ENCODE measurements around the gene TNRC6B.
A peak's percentile ranks its signal among the peaks of the same experiment; 100 is the strongest.

The TNRC6B gene

DNA sequence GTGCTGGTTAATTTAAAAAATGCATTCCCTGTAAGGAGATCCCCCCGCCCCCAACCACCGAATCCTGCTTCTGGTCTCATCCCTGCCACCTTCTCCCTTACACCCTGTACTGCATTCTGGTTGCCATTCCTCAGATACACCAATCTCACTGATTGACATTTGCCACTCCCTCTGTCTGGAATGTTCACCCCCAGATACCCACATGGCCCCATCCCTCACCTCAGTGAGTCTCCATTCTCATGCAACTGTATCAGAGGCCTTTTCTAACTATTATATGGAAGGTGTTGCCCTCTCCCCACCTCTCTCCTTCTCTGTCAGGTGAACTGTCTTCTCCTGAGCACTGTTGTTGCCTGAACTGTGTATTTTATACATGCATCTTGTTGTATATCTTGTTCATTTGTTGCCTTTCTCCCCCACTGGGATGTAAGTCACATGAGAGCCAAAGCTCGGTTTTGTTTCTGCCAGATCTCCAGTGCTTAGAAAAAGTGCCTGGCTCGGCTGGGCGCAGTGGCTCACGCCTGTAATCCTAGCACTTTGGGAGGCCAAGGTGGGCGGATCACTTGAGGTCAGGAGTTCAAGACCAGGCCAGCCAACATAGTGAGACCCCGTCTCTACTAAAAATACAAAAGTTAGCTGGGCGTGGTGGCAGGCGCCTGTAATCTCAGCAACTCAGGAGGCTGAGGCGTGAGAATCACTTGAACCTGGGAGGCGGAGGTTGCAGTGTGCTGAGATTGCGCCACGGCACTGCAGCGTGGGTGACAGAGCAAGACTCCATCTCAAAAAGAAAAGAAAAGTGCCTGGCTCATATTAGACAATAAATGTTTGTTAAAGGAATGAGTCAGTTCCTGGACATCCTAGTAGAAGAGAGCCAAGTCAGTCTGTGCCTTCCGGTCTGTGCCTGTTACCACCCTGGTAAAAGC, 61.0 kb downstream of the TNRC6B start:
- H3K4me1 ChIP-seq (ENCODE audit: control insufficient read depth, insufficient read depth, low read length) = peaks cover 16% of the 10 kb centered on the region
- POLR2A ChIA-PET = no interaction called here
- no peak overlapping the region for H3K27ac ChIP-seq (ENCODE audit: extremely low read depth, low read depth, low read length)
- H3K36me3 ChIP-seq (ENCODE audit: control insufficient read depth in 2 of 2, insufficient read depth in 1 of 2, low read length in 2 of 2) = no peaks in the 10 kb centered on the region
- no peak overlapping the region for H3K4me3 ChIP-seq (ENCODE audit: low read depth, low read length)
- CTCF ChIA-PET = no interaction called here
- no peaks in the 10 kb centered on the region for H3K9me3 ChIP-seq (ENCODE audit: control insufficient read depth, insufficient read depth, low read depth, low read length)
- no peak for TF ChIP-seq ZNF157 (tag by site-specific recombination; IDR thresholded peaks at IDR 0.05)
- TF ChIP-seq SP7 (tag by site-specific recombination; IDR thresholded peaks at IDR 0.05) = no peak
- no peak for TF ChIP-seq ZNF704 (tag by site-specific recombination; IDR thresholded peaks at IDR 0.05)
- no peak for TF ChIP-seq ZSCAN30 (tag by site-specific recombination; IDR thresholded peaks at IDR 0.05)
- no peak for TF ChIP-seq ZNF184 (tag by site-specific recombination; IDR thresholded peaks at IDR 0.05)
- TF ChIP-seq SCRT1 (tag by site-specific recombination; IDR thresholded peaks at IDR 0.05; ENCODE audit: borderline replicate concordance) = no peak
- TF ChIP-seq ZNF302 (tag by site-specific recombination; IDR thresholded peaks at IDR 0.05; ENCODE audit: low read depth) = no peak
- no peak for TF ChIP-seq ZNF549 (tag by site-specific recombination; IDR thresholded peaks at IDR 0.05)
- no peak for TF ChIP-seq ZNF544 (tag by site-specific recombination; IDR thresholded peaks at IDR 0.05)
- no peak for TF ChIP-seq ZNF610 (tag by site-specific recombination; IDR thresholded peaks at IDR 0.05; ENCODE audit: borderline replicate concordance)
- TF ChIP-seq ZNF335 (tag by site-specific recombination; conservative IDR thresholded peaks at IDR 0.05) = no peak
- no peak for TF ChIP-seq ZNF423 (tag by site-specific recombination; IDR thresholded peaks at IDR 0.05)
- no peak for TF ChIP-seq ZNF112 (tag by site-specific recombination; IDR thresholded peaks at IDR 0.05)
- TF ChIP-seq ZBTB17 (tag by site-specific recombination; IDR thresholded peaks at IDR 0.05) = peak; percentile 52; the same call in 1 of the 2 replicates
- TF ChIP-seq MYNN (tag by site-specific recombination; IDR thresholded peaks at IDR 0.05; ENCODE audit: borderline replicate concordance) = no peak
- TF ChIP-seq HOXD13 (CRISPR knock-in tag; IDR thresholded peaks at IDR 0.05; ENCODE audit: borderline replicate concordance) = no peak
- no peak for TF ChIP-seq KLF9 (tag by site-specific recombination; IDR thresholded peaks at IDR 0.05; ENCODE audit: low read depth)
- no peak for TF ChIP-seq ZNF677 (tag by site-specific recombination; IDR thresholded peaks at IDR 0.05)
- peak; percentile 27; the same call in 1 of the 2 replicates for TF ChIP-seq ZNF600 (tag by site-specific recombination; IDR thresholded peaks at IDR 0.05)
- TF ChIP-seq BCL6B (tag by site-specific recombination; IDR thresholded peaks at IDR 0.05) = no peak
- TF ChIP-seq ZSCAN23 (tag by site-specific recombination; IDR thresholded peaks at IDR 0.05) = no peak
- TF ChIP-seq PRDM1 (tag by site-specific recombination; IDR thresholded peaks at IDR 0.05) = no peak
- TF ChIP-seq ZNF223 (tag by site-specific recombination; IDR thresholded peaks at IDR 0.05) = no peak
- no peak for TF ChIP-seq ZNF133 (tag by site-specific recombination; IDR thresholded peaks at IDR 0.05)
- TF ChIP-seq EGR2 (tag by site-specific recombination; IDR thresholded peaks at IDR 0.05; ENCODE audit: low read depth) = peak; percentile 68
- TF ChIP-seq ZNF621 (tag by site-specific recombination; IDR thresholded peaks at IDR 0.05) = no peak
- TF ChIP-seq ZFHX2 (tag by site-specific recombination; conservative IDR thresholded peaks at IDR 0.05) = peak; percentile 80
- no peak for TF ChIP-seq ZNF311 (tag by site-specific recombination; IDR thresholded peaks at IDR 0.05; ENCODE audit: borderline replicate concordance)
- TF ChIP-seq PRDM6 (tag by site-specific recombination; IDR thresholded peaks at IDR 0.05) = no peak
- TF ChIP-seq ZBTB7A (tag by site-specific recombination; IDR thresholded peaks at IDR 0.05; ENCODE audit: low read depth) = no peak
- TF ChIP-seq, protein P1, sequence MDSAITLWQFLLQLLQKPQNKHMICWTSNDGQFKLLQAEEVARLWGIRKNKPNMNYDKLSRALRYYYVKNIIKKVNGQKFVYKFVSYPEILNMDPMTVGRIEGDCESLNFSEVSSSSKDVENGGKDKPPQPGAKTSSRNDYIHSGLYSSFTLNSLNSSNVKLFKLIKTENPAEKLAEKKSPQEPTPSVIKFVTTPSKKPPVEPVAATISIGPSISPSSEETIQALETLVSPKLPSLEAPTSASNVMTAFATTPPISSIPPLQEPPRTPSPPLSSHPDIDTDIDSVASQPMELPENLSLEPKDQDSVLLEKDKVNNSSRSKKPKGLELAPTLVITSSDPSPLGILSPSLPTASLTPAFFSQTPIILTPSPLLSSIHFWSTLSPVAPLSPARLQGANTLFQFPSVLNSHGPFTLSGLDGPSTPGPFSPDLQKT (IDR thresholded peaks at IDR 0.05; ENCODE audit: borderline replicate concordance, low read depth, low read length) = no peak
- peak; percentile 68 for TF ChIP-seq GLIS1 (tag by site-specific recombination; IDR thresholded peaks at IDR 0.05)
- no peak for TF ChIP-seq ZNF292 (tag by site-specific recombination; IDR thresholded peaks at IDR 0.05; ENCODE audit: borderline replicate concordance, low read depth)
- no peak for TF ChIP-seq BCL11B (tag by site-specific recombination; IDR thresholded peaks at IDR 0.05; ENCODE audit: low read depth)
- TF ChIP-seq ZNF266 (tag by site-specific recombination; IDR thresholded peaks at IDR 0.05; ENCODE audit: low read depth) = no peak
